ENCODE results near the gene DLX5.
A peak's percentile ranks its signal among the peaks of the same experiment; 100 is the strongest.
"Not testable (repeated sequence)": the region's sequence is repeated elsewhere in the genome, so short reads cannot be mapped to it uniquely, and the experiment has no call there.

Gene DLX5

GRCh38 chr7:97024209-97025129 lies at the start of gene DLX5:
TSS of gene DLX5 (minus strand) at chr7:97024831. CDS start at chr7:97024623, 208 bp downstream.
- H3K4me3 ChIP-seq (ENCODE audit: control insufficient read depth, low read depth, low read length), result peak within 1 kb of the TSS; percentile 59
- no peak for DNase-seq (ENCODE audit: low read depth)
- no peak for TF ChIP-seq CTCF (IDR thresholded peaks at IDR 0.05; ENCODE audit: control insufficient read depth, insufficient read depth, low read depth, low read length, missing control alignments)

GRCh38 chr7:97072025-97072424 lies 47.4 kb upstream of the DLX5 start:
- DNase-seq (ENCODE audit: low read depth); H3K4me3 ChIP-seq (ENCODE audit: control insufficient read depth, low read depth, low read length): not testable (repeated sequence)

GRCh38 chr7:97064972-97065587 lies 40.4 kb upstream of the DLX5 start:
- peak; percentile 74 for TF ChIP-seq CTCF (IDR thresholded peaks at IDR 0.05; ENCODE audit: control insufficient read depth, insufficient read depth, low read depth, low read length, missing control alignments)
- peak; percentile 21 for DNase-seq (ENCODE audit: low read depth)
- no peak overlapping the region; the same call in 1 of the 2 replicates for H3K4me3 ChIP-seq (ENCODE audit: control insufficient read depth, low read depth, low read length)

- H3K4me3 ChIP-seq (ENCODE audit: control insufficient read depth, low read depth, low read length), result no peak overlapping the region
- no peak for TF ChIP-seq CTCF (IDR thresholded peaks at IDR 0.05; ENCODE audit: control insufficient read depth, insufficient read depth, low read depth, low read length, missing control alignments)
- DNase-seq (ENCODE audit: low read depth), result no peak
These were observed 39.4 kb upstream of the DLX5 start for GRCh38 chr7:97064020-97064419.

- TF ChIP-seq CTCF (IDR thresholded peaks at IDR 0.05; ENCODE audit: control insufficient read depth, insufficient read depth, low read depth, low read length, missing control alignments), result no peak
- no peak overlapping the region for H3K4me3 ChIP-seq (ENCODE audit: control insufficient read depth, low read depth, low read length)
- DNase-seq (ENCODE audit: low read depth), result no peak
These were observed 18.6 kb upstream of the DLX5 start for GRCh38 chr7:97043281-97043680.

- DNase-seq (ENCODE audit: low read depth), result no peak
- no peak overlapping the region for H3K4me3 ChIP-seq (ENCODE audit: control insufficient read depth, low read depth, low read length)
- no peak for TF ChIP-seq CTCF (IDR thresholded peaks at IDR 0.05; ENCODE audit: control insufficient read depth, insufficient read depth, low read depth, low read length, missing control alignments)
These were observed 14.9 kb upstream of the DLX5 start for GRCh38 chr7:97039374-97040065.

- not testable (repeated sequence) for DNase-seq (ENCODE audit: low read depth); H3K4me3 ChIP-seq (ENCODE audit: control insufficient read depth, low read depth, low read length)
These were observed 9.7 kb upstream of the DLX5 start for GRCh38 chr7:97034213-97034852.

Data from AG09309 (cell line).